Thoracic aorta (tissue), 2 donors: Measurements from ENCODE around the gene ORM2. TPM values are rescaled to one million over a fixed set of nuclear protein-coding genes. Genes with fewer than 3 reads are reported as not detected.

Source experiments
- ATAC-seq: fragments of 150-250 bp; one replicate; pipeline ENCODE4 v1.8.0; 2017; ENCODE audit warnings: low read depth; ENCODE audit not compliant: insufficient number of reproducible peaks, low FRiP score
- DNase-seq: peaks from one replicate; pipeline ENCODE4 v3.0.0-alpha.2; 2020; ENCODE audit warnings: low spot score
- H3K27ac ChIP-seq, 2 donors: fragments of 200-600 bp; sonication (generic); 1 replicate in 1 of 2; 2 replicates in 1 of 2; pipeline ENCODE4 v1.5.1; 2016; ENCODE audit warnings: mild to moderate bottlenecking in 2 of 2, moderate library complexity in 2 of 2
- H3K27me3 ChIP-seq: fragments of 200-600 bp; sonication (generic); replicated peaks from 2 replicates; pipeline ENCODE4 v1.6.0; 2016; ENCODE audit warnings: mild to moderate bottlenecking; ENCODE audit not compliant: insufficient read depth
- H3K36me3 ChIP-seq: fragments of 200-600 bp; sonication (generic); one replicate; pipeline ENCODE4 v1.5.1; 2016
- H3K4me1 ChIP-seq, 2 donors: fragments of 200-600 bp; sonication (generic); 1 replicate in 1 of 2; 2 replicates in 1 of 2; pipeline versions ENCODE4 v1.5.1 to v1.6.0; 2016; ENCODE audit warnings: low read depth in 2 of 2, mild to moderate bottlenecking in 1 of 2; ENCODE audit not compliant: control insufficient read depth in 1 of 2
- H3K4me3 ChIP-seq: fragments of 200-600 bp; sonication (generic); 2 replicates; pipeline ENCODE4 v1.5.1; 2016; ENCODE audit warnings: mild to moderate bottlenecking
- H3K9me3 ChIP-seq: fragments of 200-600 bp; sonication (generic); 2 replicates; pipeline ENCODE4 v1.5.1; 2016
- total RNA-seq, 2 donors: library from RNA; depleted of rRNA; stranded (reverse); fragments of >200 nt; gene quantifications; one replicate each; pipeline versions ENCODE4 v1.1.0 to v1.2.3, GENCODE V29; 2016
- TF ChIP-seq, protein P1 (sequence below): fragments of 200-600 bp; sonication (generic); IDR thresholded peaks from one replicate; pipeline ENCODE4 v1.5.1; 2019; ENCODE audit warnings: antibody characterized with exemption

Gene ORM2
- total RNA-seq, 2 donors from 2014 or later, result not detected

- Histone ChIP-seq H3K9me3 (no peaks in the 10 kb centered on the region), H3K27me3 (no peaks in the 10 kb centered on the region), H3K4me3 (no peak overlapping the region), H3K36me3 (peaks cover 24% of the 10 kb centered on the region), H3K27ac (no peak overlapping the region), H3K4me1 (peaks cover 0 to 4% of the 10 kb centered on the region in 2 donors)
- no peak for ATAC-seq
- TF ChIP-seq, protein P1, sequence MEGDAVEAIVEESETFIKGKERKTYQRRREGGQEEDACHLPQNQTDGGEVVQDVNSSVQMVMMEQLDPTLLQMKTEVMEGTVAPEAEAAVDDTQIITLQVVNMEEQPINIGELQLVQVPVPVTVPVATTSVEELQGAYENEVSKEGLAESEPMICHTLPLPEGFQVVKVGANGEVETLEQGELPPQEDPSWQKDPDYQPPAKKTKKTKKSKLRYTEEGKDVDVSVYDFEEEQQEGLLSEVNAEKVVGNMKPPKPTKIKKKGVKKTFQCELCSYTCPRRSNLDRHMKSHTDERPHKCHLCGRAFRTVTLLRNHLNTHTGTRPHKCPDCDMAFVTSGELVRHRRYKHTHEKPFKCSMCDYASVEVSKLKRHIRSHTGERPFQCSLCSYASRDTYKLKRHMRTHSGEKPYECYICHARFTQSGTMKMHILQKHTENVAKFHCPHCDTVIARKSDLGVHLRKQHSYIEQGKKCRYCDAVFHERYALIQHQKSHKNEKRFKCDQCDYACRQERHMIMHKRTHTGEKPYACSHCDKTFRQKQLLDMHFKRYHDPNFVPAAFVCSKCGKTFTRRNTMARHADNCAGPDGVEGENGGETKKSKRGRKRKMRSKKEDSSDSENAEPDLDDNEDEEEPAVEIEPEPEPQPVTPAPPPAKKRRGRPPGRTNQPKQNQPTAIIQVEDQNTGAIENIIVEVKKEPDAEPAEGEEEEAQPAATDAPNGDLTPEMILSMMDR, result no peak
- no peak for DNase-seq
Observed at GRCh38 chr9:114307899-114308267, 21.8 kb upstream of the ORM2 start.

DNA sequence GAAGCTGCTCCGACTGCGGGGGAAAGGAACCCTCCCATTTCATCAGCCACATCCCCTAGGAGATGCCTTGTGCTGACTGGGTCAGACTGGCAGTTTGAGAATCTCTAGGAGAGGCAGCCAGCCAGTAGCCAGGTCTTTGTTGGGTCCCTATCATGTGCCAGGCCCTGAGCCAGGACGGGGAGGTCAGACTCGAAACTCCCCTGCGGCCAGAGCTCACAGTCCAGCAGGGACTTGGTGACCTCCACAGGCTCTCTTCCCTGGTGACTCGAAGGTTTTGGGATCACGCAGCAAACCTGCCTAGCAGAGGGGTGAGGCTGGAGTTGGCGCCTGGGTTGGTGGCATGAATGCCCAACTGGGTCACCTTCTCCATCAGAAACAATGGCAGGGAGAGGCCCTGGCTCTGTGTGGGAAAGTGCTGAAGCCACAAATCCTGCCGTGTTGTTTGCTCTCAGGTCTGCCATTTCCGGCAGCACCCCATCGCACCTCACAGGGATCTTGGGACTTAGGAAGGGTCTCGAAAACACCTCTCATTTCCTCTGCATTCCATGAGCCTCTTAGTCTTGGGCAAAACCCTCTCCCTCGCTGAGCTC, 21.2 kb upstream of the ORM2 start:
- TF ChIP-seq, protein P1, result no peak
- H3K4me1 ChIP-seq, result peaks cover 0 to 4% of the 10 kb centered on the region in 2 donors
- H3K27ac ChIP-seq, result no peak overlapping the region
- H3K4me3 ChIP-seq, result no peak overlapping the region
- no peak for ATAC-seq
- H3K9me3 ChIP-seq, result no peaks in the 10 kb centered on the region
- peaks cover 24% of the 10 kb centered on the region for H3K36me3 ChIP-seq
- no peak for DNase-seq
- H3K27me3 ChIP-seq, result no peaks in the 10 kb centered on the region

DNA sequence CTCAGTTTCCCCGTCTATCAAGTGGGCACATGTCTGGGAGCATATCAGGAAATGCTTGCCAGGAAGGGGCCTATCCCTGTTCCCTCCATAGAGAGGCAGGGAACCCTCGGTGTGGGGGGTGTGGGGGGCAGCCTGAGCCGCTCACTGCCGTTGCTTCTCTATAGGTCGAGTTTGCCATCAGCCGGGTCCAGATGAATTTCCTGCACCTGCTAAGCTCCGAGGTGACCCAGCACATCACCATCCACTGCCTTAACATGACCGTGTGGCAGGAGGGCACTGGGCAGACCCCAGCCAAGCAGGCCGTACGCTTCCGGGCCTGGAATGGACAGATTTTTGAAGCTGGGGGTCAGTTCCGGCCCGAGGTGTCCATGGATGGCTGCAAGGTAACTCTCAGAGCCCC, 20.6 kb upstream of the ORM2 start:
- Histone ChIP-seq H3K27me3 (no peaks in the 10 kb centered on the region), H3K4me1 (peaks cover 0 to 6% of the 10 kb centered on the region in 2 donors), H3K36me3 (peaks cover 24% of the 10 kb centered on the region), H3K4me3 (no peak overlapping the region), H3K9me3 (no peaks in the 10 kb centered on the region), H3K27ac (no peak overlapping the region)
- no peak for ATAC-seq
- no peak for DNase-seq
- TF ChIP-seq, protein P1, result no peak

GRCh38 chr9:114310471-114311450, 18.9 kb upstream of the ORM2 start:
- Histone ChIP-seq H3K4me3 (no peak overlapping the region), H3K4me1 (peaks cover 6 to 18% of the 10 kb centered on the region in 2 donors), H3K9me3 (no peaks in the 10 kb centered on the region), H3K27ac (no peak overlapping the region), H3K27me3 (no peaks in the 10 kb centered on the region), H3K36me3 (peaks cover 19% of the 10 kb centered on the region)
- TF ChIP-seq, protein P1, result no peak
- ATAC-seq (no peak), DNase-seq (no peak)
